ENCODE data around the gene RAB3GAP1.

- TF ChIP-seq ZNF837 (tag by site-specific recombination; IDR thresholded peaks at IDR 0.05) = no peak
- TF ChIP-seq ZBTB26 (tag by site-specific recombination; optimal IDR thresholded peaks at IDR 0.05) = no peak
Observed at GRCh38 chr2:135167273-135167672, 115.2 kb downstream of the RAB3GAP1 start.

All from HEK293 (cell line).